Osteoblast (primary cell): ENCODE measurements around the gene FAM20C. TPM values are rescaled to one million over a fixed set of nuclear protein-coding genes. Genes with fewer than 3 reads are reported as not detected.

ENCODE experiments used
- DNase-seq: peaks from one replicate; pipeline ENCODE4 v3.0.0; 2011; ENCODE audit warnings: low spot score, mixed read lengths; ENCODE audit not compliant: insufficient read length; ENCODE audit errors: missing footprints
- H2AFZ ChIP-seq: 2 replicates; pipeline ENCODE4 v1.6.0; 2011; ENCODE audit warnings: mild to moderate bottlenecking, low read length
- H3K27ac ChIP-seq: 2 replicates; pipeline ENCODE4 v1.5.1; 2011; ENCODE audit warnings: mild to moderate bottlenecking, low read depth, low read length, moderate library complexity
- H3K27me3 ChIP-seq: 2 replicates; pipeline ENCODE4 v1.6.0; 2012; ENCODE audit warnings: mild to moderate bottlenecking, control low read depth, inconsistent platforms, low read length, moderate library complexity; ENCODE audit not compliant: insufficient read depth
- H3K36me3 ChIP-seq: 2 replicates; pipeline ENCODE4 v1.5.1; 2011; ENCODE audit warnings: mild to moderate bottlenecking, low read length, control low read depth, moderate library complexity; ENCODE audit not compliant: insufficient read depth
- H3K4me1 ChIP-seq: 2 replicates; pipeline ENCODE4 v1.5.1; 2011; ENCODE audit warnings: mild to moderate bottlenecking, low read length, control low read depth, moderate library complexity; ENCODE audit not compliant: insufficient read depth
- H3K4me2 ChIP-seq: 2 replicates; pipeline ENCODE4 v1.6.0; 2011; ENCODE audit warnings: mild to moderate bottlenecking, low read length; ENCODE audit not compliant: insufficient read depth
- H3K4me3 ChIP-seq: fragments of 200-600 bp; sonication (generic); 3 replicates; pipeline ENCODE4 v1.5.1; 2012; ENCODE audit warnings: mild to moderate bottlenecking, low read length, inconsistent platforms; ENCODE audit not compliant: insufficient read depth
- H3K79me2 ChIP-seq: 2 replicates; pipeline ENCODE4 v1.6.0; 2012; ENCODE audit warnings: mild to moderate bottlenecking, low read length, control low read depth, inconsistent platforms; ENCODE audit not compliant: insufficient read depth
- H3K9me3 ChIP-seq: 2 replicates; pipeline ENCODE4 v1.5.1; 2011; ENCODE audit warnings: low read depth, low read length, control low read depth
- H4K20me1 ChIP-seq: 2 replicates; pipeline ENCODE4 v1.6.0; 2012; ENCODE audit warnings: mild to moderate bottlenecking, low read length, control low read depth; ENCODE audit not compliant: insufficient read depth
- CTCF ChIP-seq: IDR thresholded peaks from 2 replicates; pipeline ENCODE4 v1.5.1; 2011; ENCODE audit warnings: mild to moderate bottlenecking, low read depth, low read length, moderate library complexity; ENCODE audit errors: extremely low read depth
- total RNA-seq: library from RNA; depleted of rRNA; stranded (reverse); fragments of >200 nt; gene quantifications from 2 replicates; pipeline ENCODE4 v1.2.3, GENCODE V29; 2012

FAM20C gene
- total RNA-seq, 1 donor: 46.0 TPM

GRCh38 chr7:154096-154799, 38.1 kb upstream of the FAM20C start:
- no peak for TF ChIP-seq CTCF
- Histone ChIP-seq H3K9me3 (no peaks in the 10 kb centered on the region), H3K4me3 (no peak overlapping the region), H3K27me3 (no peaks in the 10 kb centered on the region), H3K36me3 (no peaks in the 10 kb centered on the region), H3K79me2 (no peaks in the 10 kb centered on the region), H4K20me1 (no peaks in the 10 kb centered on the region), H3K4me2 (no peak overlapping the region), H3K4me1 (peaks cover 27% of the 10 kb centered on the region), H2AFZ (no peak overlapping the region), H3K27ac (no peak overlapping the region)
- DNase-seq: peak; percentile 15

GRCh38 chr7:155469-155900, 36.9 kb upstream of the FAM20C start:
- no peak for TF ChIP-seq CTCF
- H3K4me3 ChIP-seq: no peak overlapping the region
- H3K79me2 ChIP-seq: no peaks in the 10 kb centered on the region
- H3K9me3 ChIP-seq: no peaks in the 10 kb centered on the region
- H4K20me1 ChIP-seq: no peaks in the 10 kb centered on the region
- peak; percentile 86 for DNase-seq
- peak overlapping the region; percentile 40 for H2AFZ ChIP-seq
- no peaks in the 10 kb centered on the region for H3K36me3 ChIP-seq
- no peak overlapping the region for H3K27ac ChIP-seq
- H3K4me2 ChIP-seq: no peak overlapping the region
- H3K4me1 ChIP-seq: peaks cover 16% of the 10 kb centered on the region
- H3K27me3 ChIP-seq: no peaks in the 10 kb centered on the region

GRCh38 chr7:156111-157007, 36.0 kb upstream of the FAM20C start:
- Histone ChIP-seq H3K4me1 (peaks cover 9% of the 10 kb centered on the region), H2AFZ (no peak overlapping the region), H3K79me2 (no peaks in the 10 kb centered on the region), H4K20me1 (no peaks in the 10 kb centered on the region), H3K27ac (no peak overlapping the region), H3K27me3 (no peaks in the 10 kb centered on the region), H3K9me3 (no peaks in the 10 kb centered on the region), H3K4me2 (no peak overlapping the region), H3K4me3 (no peak overlapping the region), H3K36me3 (no peaks in the 10 kb centered on the region)
- TF ChIP-seq CTCF: no peak
- peak; percentile 35 for DNase-seq

- no peak overlapping the region for H3K27ac ChIP-seq
- peaks cover 5% of the 10 kb centered on the region for H3K27me3 ChIP-seq
- no peak for TF ChIP-seq CTCF
- DNase-seq: peak; percentile 67
- H3K4me3 ChIP-seq: no peak overlapping the region
- H2AFZ ChIP-seq: no peak overlapping the region
- H3K79me2 ChIP-seq: no peaks in the 10 kb centered on the region
- H4K20me1 ChIP-seq: no peaks in the 10 kb centered on the region
- H3K36me3 ChIP-seq: no peaks in the 10 kb centered on the region
- H3K4me2 ChIP-seq: no peak overlapping the region
- peaks cover 9% of the 10 kb centered on the region for H3K4me1 ChIP-seq
- H3K9me3 ChIP-seq: no peaks in the 10 kb centered on the region
These were observed 35.4 kb upstream of the FAM20C start for GRCh38 chr7:157008-157310.
